GM18517 (cell line): Measurements from ENCODE around the gene CALML4.
"Not testable (repeated sequence)": the region's sequence is repeated elsewhere in the genome, so short reads cannot be mapped to it uniquely, and the experiment has no call there.

ENCODE experiments used
- ATAC-seq: cut with Tn5 transposase; IDR thresholded peaks from one replicate; pipeline ENCODE4 v1.9.1; 2021; ENCODE audit warnings: mild to moderate bottlenecking, moderate library complexity; ENCODE audit not compliant: unreplicated experiment

CALML4 gene

GRCh38 chr15:68225442-68225841, 20.3 kb upstream of the CALML4 start:
- not testable (repeated sequence) for ATAC-seq

- ATAC-seq, result no peak
Measured at GRCh38 chr15:68224546-68225250, 19.6 kb upstream of the CALML4 start.

GRCh38 chr15:68224108-68224507, 19.0 kb upstream of the CALML4 start:
- no peak for ATAC-seq

GRCh38 chr15:68223171-68223570, 18.0 kb upstream of the CALML4 start:
- ATAC-seq, result no peak

GRCh38 chr15:68222432-68222743, 17.3 kb upstream of the CALML4 start:
- ATAC-seq, result not testable (repeated sequence)

GRCh38 chr15:68221530-68222431, 16.6 kb upstream of the CALML4 start:
- not testable (repeated sequence) for ATAC-seq

GRCh38 chr15:68220967-68221366, 15.8 kb upstream of the CALML4 start:
- no peak for ATAC-seq

GRCh38 chr15:68220489-68220888, 15.4 kb upstream of the CALML4 start:
- no peak for ATAC-seq

- ATAC-seq, result no peak
Measured at GRCh38 chr15:68218847-68219798, 14.0 kb upstream of the CALML4 start.

GRCh38 chr15:68218331-68218730, 13.2 kb upstream of the CALML4 start:
- ATAC-seq, result no peak

- ATAC-seq, result no peak
Measured at GRCh38 chr15:68217341-68217740, 12.2 kb upstream of the CALML4 start.

- ATAC-seq, result no peak
Measured at GRCh38 chr15:68214838-68215254, 9.7 kb upstream of the CALML4 start.

- ATAC-seq, result no peak
Measured at GRCh38 chr15:68213991-68214837, 9.1 kb upstream of the CALML4 start.

- not testable (repeated sequence) for ATAC-seq
Measured at GRCh38 chr15:68213491-68213845, 8.3 kb upstream of the CALML4 start.

- no peak for ATAC-seq
Measured at GRCh38 chr15:68211656-68212320, 6.7 kb upstream of the CALML4 start.

- ATAC-seq, result no peak
Measured at GRCh38 chr15:68210821-68211655, 5.9 kb upstream of the CALML4 start.

GRCh38 chr15:68210409-68210756, 5.3 kb upstream of the CALML4 start:
- no peak for ATAC-seq

- no peak for ATAC-seq
Measured at GRCh38 chr15:68209735-68210408, 4.7 kb upstream of the CALML4 start.
